NCI-H2107 treated with DMSO at 0.1 percent for 48 hours (cell line): ENCODE measurements around the gene KCNQ4.

Experiments
- DNase-seq: peaks from one replicate; lab custom pipeline; 2025; ENCODE audit not compliant: unreplicated experiment; lab: John Stamatoyannopoulos, UW

Gene KCNQ4

GRCh38 chr1:40776236-40777072, 7.1 kb upstream of the KCNQ4 start:
- DNase-seq: no peak

GRCh38 chr1:40777224-40777970, 6.2 kb upstream of the KCNQ4 start:
- no peak for DNase-seq

GRCh38 chr1:40780678-40781607, 2.6 kb upstream of the KCNQ4 start:
- DNase-seq: no peak

GRCh38 chr1:40781608-40781971, 2.0 kb upstream of the KCNQ4 start:
- DNase-seq: no peak

- no peak for DNase-seq
These were observed 1.1 kb upstream of the KCNQ4 start for GRCh38 chr1:40782371-40782956.

- no peak for DNase-seq
These were observed 669 bp downstream of the KCNQ4 start for GRCh38 chr1:40784141-40784770.

- no peak for DNase-seq
These were observed 1.2 kb downstream of the KCNQ4 start for GRCh38 chr1:40784771-40785151.

GRCh38 chr1:40785446-40785845, 1.9 kb downstream of the KCNQ4 start:
- DNase-seq: no peak

GRCh38 chr1:40786171-40786994, 2.8 kb downstream of the KCNQ4 start:
- DNase-seq: no peak

GRCh38 chr1:40786995-40787705, 3.6 kb downstream of the KCNQ4 start:
- no peak for DNase-seq

GRCh38 chr1:40787737-40788560, 4.4 kb downstream of the KCNQ4 start:
- DNase-seq: no peak

GRCh38 chr1:40788561-40789341, 5.2 kb downstream of the KCNQ4 start:
- no peak for DNase-seq

- DNase-seq: no peak
These were observed 5.7 kb downstream of the KCNQ4 start for GRCh38 chr1:40789342-40789598.

GRCh38 chr1:40789661-40790430, 6.3 kb downstream of the KCNQ4 start:
- DNase-seq: no peak

GRCh38 chr1:40792036-40792435, 8.4 kb downstream of the KCNQ4 start:
- no peak for DNase-seq

GRCh38 chr1:40793617-40794016, 10.0 kb downstream of the KCNQ4 start:
- no peak for DNase-seq

- no peak for DNase-seq
These were observed 10.5 kb downstream of the KCNQ4 start for GRCh38 chr1:40794048-40794447.
